GM18867 (cell line): ENCODE measurements around the gene QRICH1.

ENCODE experiments used
- ATAC-seq: cut with Tn5 transposase; IDR thresholded peaks from one replicate; pipeline ENCODE4 v1.9.1; 2021; ENCODE audit warnings: mild to moderate bottlenecking, moderate library complexity; ENCODE audit not compliant: unreplicated experiment

The QRICH1 gene

GRCh38 chr3:49001155-49001554 is 92.7 kb downstream of the QRICH1 start:
- no peak for ATAC-seq

GRCh38 chr3:48999085-48999858 is 94.6 kb downstream of the QRICH1 start:
- no peak for ATAC-seq

GRCh38 chr3:48997714-48998637 is 95.9 kb downstream of the QRICH1 start:
- ATAC-seq, result no peak

GRCh38 chr3:48997102-48997635 is 96.7 kb downstream of the QRICH1 start:
- ATAC-seq, result no peak

- ATAC-seq, result no peak
These were observed 97.2 kb downstream of the QRICH1 start for GRCh38 chr3:48996640-48997039.

GRCh38 chr3:48993834-48994233 is 100.0 kb downstream of the QRICH1 start:
- no peak for ATAC-seq

GRCh38 chr3:48991851-48992545 is 101.9 kb downstream of the QRICH1 start:
- no peak for ATAC-seq

GRCh38 chr3:48990636-48991469 is 103.0 kb downstream of the QRICH1 start:
- ATAC-seq, result peak; percentile 18

GRCh38 chr3:48989796-48990635 is 103.9 kb downstream of the QRICH1 start, which contains the start of gene P4HTM:
TSS of gene P4HTM (plus strand) at chr3:48990241. CDS start at chr3:48990257, 16 bp downstream.
- peak; percentile 59 for ATAC-seq

GRCh38 chr3:48989126-48989795 is 104.6 kb downstream of the QRICH1 start:
- ATAC-seq, result no peak

GRCh38 chr3:48985831-48986376 is 108.0 kb downstream of the QRICH1 start:
- ATAC-seq, result no peak

GRCh38 chr3:48984663-48985062 is 109.2 kb downstream of the QRICH1 start:
- no peak for ATAC-seq

GRCh38 chr3:48983096-48983495 is 110.8 kb downstream of the QRICH1 start:
- no peak for ATAC-seq

- no peak for ATAC-seq
These were observed 111.2 kb downstream of the QRICH1 start for GRCh38 chr3:48982686-48983085.

GRCh38 chr3:48982016-48982415 is 111.9 kb downstream of the QRICH1 start:
- ATAC-seq, result no peak

- ATAC-seq, result no peak
These were observed 113.6 kb downstream of the QRICH1 start for GRCh38 chr3:48980295-48980694.
